CD14-positive monocyte (primary cell): ENCODE measurements around the gene VSTM2B. TPM values are rescaled to one million over a fixed set of nuclear protein-coding genes. Genes with fewer than 3 reads are reported as not detected.

Experiments
- DNase-seq, 3 donors: peaks; one replicate each; pipeline ENCODE4 v3.0.0-alpha.2; 2011 to 2022
- H2AFZ ChIP-seq: 2 replicates; pipeline ENCODE4 v1.6.0; 2012; ENCODE audit warnings: mild to moderate bottlenecking, low read depth, low read length, inconsistent platforms; ENCODE audit not compliant: insufficient read depth, poor library complexity, severe bottlenecking
- H3K27ac ChIP-seq, 2 donors: 1 replicate in 1 of 2; 2 replicates in 1 of 2; pipeline ENCODE4 v1.5.1; 2012 to 2013; ENCODE audit warnings: low read length in 2 of 2, control low read depth in 1 of 2, inconsistent platforms in 1 of 2, low read depth in 1 of 2, mild to moderate bottlenecking in 1 of 2
- H3K27me3 ChIP-seq, 2 donors: one replicate each; pipeline versions ENCODE4 v1.6.0 to v1.6.1; 2011 to 2013; ENCODE audit warnings: low read length in 2 of 2; ENCODE audit not compliant: control insufficient read depth in 2 of 2, insufficient read depth in 2 of 2
- H3K36me3 ChIP-seq, 2 donors: replicated peaks in 1 of 2; 1 replicate in 1 of 2; 2 replicates in 1 of 2; pipeline versions ENCODE4 v1.5.1 to v1.6.1; 2012 to 2013; ENCODE audit warnings: low read length in 2 of 2, control low read depth in 1 of 2, inconsistent platforms in 1 of 2, mild to moderate bottlenecking in 1 of 2; ENCODE audit not compliant: insufficient read depth in 2 of 2, control insufficient read depth in 1 of 2
- H3K4me1 ChIP-seq, 2 donors: 1 replicate in 1 of 2; 2 replicates in 1 of 2; pipeline versions ENCODE4 v1.5.1 to v1.6.1; 2012 to 2013; ENCODE audit warnings: low read length in 2 of 2, control low read depth in 1 of 2, inconsistent platforms in 1 of 2, mild to moderate bottlenecking in 1 of 2, moderate library complexity in 1 of 2; ENCODE audit not compliant: insufficient read depth in 2 of 2, control insufficient read depth in 1 of 2
- H3K4me2 ChIP-seq: replicated peaks from 2 replicates; pipeline ENCODE3; 2012; ENCODE audit warnings: low read length, moderate library complexity, mild to moderate bottlenecking; ENCODE audit not compliant: poor library complexity, severe bottlenecking; ENCODE audit errors: extremely low read depth
- H3K4me3 ChIP-seq, 3 experiments: fragments of 200-600 bp in 1 of 3; sonication (generic) in 1 of 3; replicated peaks in 1 of 3; 1 replicate in 2 of 3; 2 replicates in 1 of 3; pipeline ENCODE4 v1.5.1; 2011 to 2013; ENCODE audit warnings: low read length in 3 of 3, mild to moderate bottlenecking in 3 of 3, control low read depth in 2 of 3, low read depth in 2 of 3, inconsistent platforms in 1 of 3, moderate library complexity in 1 of 3
- H3K79me2 ChIP-seq: 2 replicates; pipeline ENCODE4 v1.6.0; 2012; ENCODE audit warnings: mild to moderate bottlenecking, control low read depth, inconsistent platforms, low read length, moderate library complexity; ENCODE audit not compliant: insufficient read depth
- H3K9ac ChIP-seq: 2 replicates; pipeline ENCODE4 v1.6.0; 2017; ENCODE audit warnings: low read length, mild to moderate bottlenecking; ENCODE audit not compliant: insufficient read depth, poor library complexity, severe bottlenecking
- H3K9me3 ChIP-seq, 2 donors: replicated peaks in 1 of 2; 1 replicate in 1 of 2; 2 replicates in 1 of 2; pipeline versions ENCODE4 v1.5.1 to v1.6.1; 2012 to 2013; ENCODE audit warnings: low read length in 2 of 2, control low read depth in 1 of 2; ENCODE audit not compliant: control insufficient read depth in 1 of 2, insufficient read depth in 1 of 2
- H4K20me1 ChIP-seq: 2 replicates; pipeline ENCODE4 v1.6.0; 2012; ENCODE audit warnings: mild to moderate bottlenecking, low read length, control low read depth, moderate library complexity; ENCODE audit not compliant: insufficient read depth
- H3K27ac Mint-ChIP-seq, 7 donors: one replicate each; pipeline ENCODE4 v1.8.0; 2020; ENCODE audit warnings: mild to moderate bottlenecking in 7 of 7, mixed read lengths in 7 of 7, moderate library complexity in 6 of 7, inconsistent platforms in 2 of 7
- H3K27me3 Mint-ChIP-seq, 3 donors: one replicate each; pipeline ENCODE4 v1.8.0; 2021 to 2022; ENCODE audit warnings: low read depth in 3 of 3, mild to moderate bottlenecking in 3 of 3, mixed read lengths in 3 of 3, moderate library complexity in 3 of 3, inconsistent platforms in 1 of 3
- H3K36me3 Mint-ChIP-seq, 2 donors: one replicate each; pipeline ENCODE4 v1.8.0; 2020; ENCODE audit warnings: mixed read lengths in 2 of 2, inconsistent platforms in 1 of 2, mild to moderate bottlenecking in 1 of 2
- H3K4me1 Mint-ChIP-seq: one replicate; pipeline ENCODE4 v1.8.0; 2020; ENCODE audit warnings: mild to moderate bottlenecking, mixed read lengths
- H3K4me3 Mint-ChIP-seq, 2 donors: one replicate each; pipeline ENCODE4 v1.8.0; 2020; ENCODE audit warnings: mild to moderate bottlenecking in 2 of 2, mixed read lengths in 2 of 2, moderate library complexity in 1 of 2
- H3K9me3 Mint-ChIP-seq, 7 donors: one replicate each; pipeline ENCODE4 v1.8.0; 2020 to 2022; ENCODE audit warnings: mixed read lengths in 7 of 7, mild to moderate bottlenecking in 6 of 7, moderate library complexity in 6 of 7, inconsistent platforms in 2 of 7
- CTCF ChIP-seq: fragments of 200-600 bp; IDR thresholded peaks from one replicate; pipeline ENCODE4 v1.8.0; 2022; ENCODE audit warnings: antibody characterized with exemption, mild to moderate bottlenecking
- WGBS: methylation state at CpG from one replicate; pipeline ENCODE4 v1.1.5; 2013; ENCODE audit warnings: missing lambda C conversion rate; ENCODE audit not compliant: insufficient coverage; 5-methylcytosine and 5-hydroxymethylcytosine counted together
- intact Hi-C, 2 donors: fragments of 100-400 bp; cut with micrococcal nuclease; formaldehyde crosslinking; loops; one replicate each; pipeline versions ENCODE4 v1.15.0 to v1.15.1; 2023
- polyA plus RNA-seq, 3 donors: library from polyadenylated mRNA; depleted of rRNA in 1 of 3; unstranded in 2 of 3; stranded (reverse) in 1 of 3; fragments of 300-500 nt in 2 of 3; fragments of >200 nt in 1 of 3; fragmentation: Illumina TruSeq in 2 of 3; gene quantifications; 1 replicate in 2 of 3; 2 replicates in 1 of 3; pipeline ENCODE4 v1.2.3, GENCODE V29; 2012 to 2021

Gene VSTM2B
- polyA plus RNA-seq, 3 donors, result not detected

DNA sequence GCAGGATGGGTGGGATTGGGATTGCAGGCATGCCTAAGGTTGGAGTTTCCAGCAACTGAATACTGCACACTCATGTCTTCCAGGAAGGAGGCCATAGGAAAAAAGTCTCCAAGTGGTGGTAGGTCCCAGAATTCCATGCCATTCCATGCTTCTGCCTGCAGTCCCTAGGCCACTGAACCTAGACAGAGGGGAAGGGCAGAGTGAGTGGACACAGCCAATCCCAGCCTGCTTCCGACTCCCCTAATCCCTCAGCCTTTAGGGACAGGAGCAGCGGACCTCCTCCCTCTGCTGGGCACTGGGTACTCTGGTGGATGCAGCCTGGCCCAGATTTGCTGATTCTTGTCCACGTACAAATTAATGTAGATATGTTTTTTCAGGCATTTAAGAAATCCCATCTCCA, 17.0 kb downstream of the VSTM2B start:
- no peak for TF ChIP-seq CTCF
- Histone ChIP-seq H4K20me1 (no peaks in the 10 kb centered on the region), H3K4me1 (no peaks in the 10 kb centered on the region), H3K36me3 (no peaks in the 10 kb centered on the region), H3K9me3 (no peaks in the 10 kb centered on the region), H3K27me3 (no peaks in the 10 kb centered on the region), H3K4me2 (no peak overlapping the region), H3K79me2 (no peaks in the 10 kb centered on the region), H3K27ac (no peak overlapping the region), H2AFZ (no peak overlapping the region), H3K9ac (no peak overlapping the region), H3K4me3 (no peak overlapping the region)
- Mint-ChIP-seq H3K9me3 (peaks cover 0 to 4% (median 0%) of the 10 kb centered on the region in 7 donors), H3K27ac (no peak overlapping the region), H3K27me3 (peaks cover 0 to 10% (median under 1%) of the 10 kb centered on the region in 3 donors), H3K4me1 (no peaks in the 10 kb centered on the region), H3K4me3 (no peak overlapping the region), H3K36me3 (no peaks in the 10 kb centered on the region)
- no CpG with 5 or more reads among the region's 3 CpGs for WGBS
- no peak for DNase-seq
- intact Hi-C loops, result no loop called here

DNA sequence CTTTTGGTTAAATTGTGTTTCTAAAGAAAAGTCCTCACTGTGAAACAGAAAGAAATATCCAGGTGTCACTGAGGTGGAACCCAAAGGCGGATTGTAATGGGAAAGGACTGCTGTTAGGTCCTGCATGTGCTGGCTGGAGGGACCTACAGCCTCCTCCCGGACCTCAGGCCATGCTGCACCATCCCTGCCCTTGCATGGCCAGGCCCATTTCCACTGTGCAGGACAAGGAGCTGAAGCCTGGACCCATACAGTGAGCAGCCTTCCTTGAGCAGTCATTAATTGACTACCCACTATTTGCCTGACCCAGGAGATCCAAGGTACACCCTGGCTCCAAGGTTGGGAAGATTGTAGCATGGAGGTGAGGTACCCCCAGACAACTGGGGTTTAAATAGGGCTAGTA, 17.6 kb downstream of the VSTM2B start:
- H3K9me3 ChIP-seq, result no peaks in the 10 kb centered on the region
- H3K9ac ChIP-seq, result no peak overlapping the region
- intact Hi-C loops, result no loop called here
- no peak overlapping the region for H3K4me2 ChIP-seq
- H3K36me3 ChIP-seq, result no peaks in the 10 kb centered on the region
- TF ChIP-seq CTCF, result no peak
- no peaks in the 10 kb centered on the region for H3K4me1 Mint-ChIP-seq
- H3K4me3 Mint-ChIP-seq, result no peak overlapping the region
- peaks cover 0 to 10% (median 2%) of the 10 kb centered on the region in 3 donors for H3K27me3 Mint-ChIP-seq
- H2AFZ ChIP-seq, result no peak overlapping the region
- H3K27me3 ChIP-seq, result no peaks in the 10 kb centered on the region
- DNase-seq, result no peak
- no peaks in the 10 kb centered on the region for H3K36me3 Mint-ChIP-seq
- no peak overlapping the region for H3K4me3 ChIP-seq
- no peaks in the 10 kb centered on the region for H3K4me1 ChIP-seq
- H3K27ac ChIP-seq, result no peak overlapping the region
- no peaks in the 10 kb centered on the region for H4K20me1 ChIP-seq
- H3K79me2 ChIP-seq, result no peaks in the 10 kb centered on the region
- H3K27ac Mint-ChIP-seq, result no peak overlapping the region
- WGBS, result 75% methylated on average over 2 of the region's 2 CpGs
- peaks cover 0 to 4% (median 0%) of the 10 kb centered on the region in 7 donors for H3K9me3 Mint-ChIP-seq
